ENCODE measurements around the gene MCEE.
A peak's percentile ranks its signal among the peaks of the same experiment; 100 is the strongest.
"Not testable (repeated sequence)": the region's sequence is repeated elsewhere in the genome, so short reads cannot be mapped to it uniquely, and the experiment has no call there.

Gene MCEE

DNA sequence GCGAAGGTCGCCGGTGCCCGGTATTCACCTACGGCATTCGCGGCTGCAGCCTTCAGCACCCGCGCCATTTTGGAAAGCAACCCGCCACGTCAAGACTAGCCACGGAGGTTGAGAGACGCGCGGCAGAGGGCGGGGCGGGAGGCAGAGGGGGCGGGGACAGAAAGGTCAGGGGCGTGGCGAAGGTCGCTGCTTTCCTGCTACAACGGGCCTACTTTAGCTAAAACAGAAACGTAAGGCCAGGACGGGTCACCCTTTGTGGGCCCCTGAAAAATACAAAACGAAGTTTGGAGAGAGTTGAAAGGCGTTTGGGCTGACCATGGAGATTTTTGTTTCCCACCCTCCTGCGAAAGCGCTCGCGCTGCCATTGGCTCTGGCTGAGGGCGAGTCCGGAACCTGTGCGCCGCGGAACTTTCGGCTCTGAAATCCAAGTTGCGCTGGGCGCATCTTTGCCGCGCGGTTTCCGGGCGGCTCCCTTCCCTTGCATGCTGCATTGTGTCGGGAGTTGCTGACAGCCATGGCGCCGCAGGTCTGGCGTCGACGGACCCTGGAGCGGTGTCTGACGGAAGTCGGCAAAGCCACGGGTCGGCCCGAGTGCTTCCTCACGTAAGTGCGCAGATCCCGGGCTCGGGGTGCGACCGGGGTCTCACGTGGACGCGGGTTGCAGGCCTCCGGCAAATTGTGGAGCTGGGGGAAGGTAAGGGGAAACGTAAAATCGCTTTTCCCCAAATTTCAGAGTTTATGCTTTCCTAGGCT, at the start of gene MCEE, which contains the start of gene MPHOSPH10:
Gene MCEE, minus strand, starts transcription at position 78 of the 753 bp plus-strand sequence. Its CDS starts 10 bp downstream, at position 68.
Gene MPHOSPH10, plus strand, starts transcription at position 483 of the 753 bp plus-strand sequence. Its CDS starts 32 bp downstream, at position 515.
- peak; percentile 87 for DNase-seq

DNA sequence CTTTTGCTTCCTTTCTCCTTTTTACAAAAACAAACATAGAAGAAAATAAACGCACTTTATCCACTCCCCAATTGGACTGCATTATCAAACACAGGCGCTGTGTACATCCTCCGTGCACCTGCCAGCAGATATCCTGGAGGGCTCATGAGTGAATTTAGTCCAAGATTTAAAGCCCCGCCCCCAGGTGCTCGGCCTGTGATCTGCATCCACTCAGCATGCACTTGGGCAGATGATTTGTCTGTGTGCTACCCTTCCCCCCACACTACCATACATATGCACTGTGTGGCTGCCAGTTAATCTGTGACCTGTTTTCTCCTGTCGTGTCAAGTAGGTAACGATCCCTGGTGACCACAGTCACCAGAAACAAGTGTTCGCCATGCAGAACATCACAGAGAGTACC, 48.8 kb upstream of the MCEE start:
- not testable (repeated sequence) for DNase-seq

DNA sequence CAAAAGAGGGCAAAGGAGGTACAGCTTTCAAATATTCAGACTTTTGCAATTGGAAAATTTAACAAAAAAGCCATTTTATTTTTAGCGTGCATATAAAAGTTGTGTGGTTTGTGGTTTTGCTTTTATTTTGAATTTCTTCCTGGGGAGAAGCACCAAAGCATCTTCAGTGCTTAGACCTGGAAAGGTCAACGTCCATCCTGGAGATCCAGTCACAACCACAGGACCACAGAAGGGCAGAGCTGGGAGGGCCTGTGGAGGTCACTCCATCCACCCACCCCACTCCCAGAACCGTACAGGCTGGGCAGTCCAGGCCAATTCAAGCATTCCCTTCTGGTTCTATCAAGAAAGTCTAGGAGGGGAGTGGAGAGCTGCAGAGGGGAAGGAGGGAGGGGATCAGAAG, 44.2 kb upstream of the MCEE start:
- no peak for DNase-seq

DNA sequence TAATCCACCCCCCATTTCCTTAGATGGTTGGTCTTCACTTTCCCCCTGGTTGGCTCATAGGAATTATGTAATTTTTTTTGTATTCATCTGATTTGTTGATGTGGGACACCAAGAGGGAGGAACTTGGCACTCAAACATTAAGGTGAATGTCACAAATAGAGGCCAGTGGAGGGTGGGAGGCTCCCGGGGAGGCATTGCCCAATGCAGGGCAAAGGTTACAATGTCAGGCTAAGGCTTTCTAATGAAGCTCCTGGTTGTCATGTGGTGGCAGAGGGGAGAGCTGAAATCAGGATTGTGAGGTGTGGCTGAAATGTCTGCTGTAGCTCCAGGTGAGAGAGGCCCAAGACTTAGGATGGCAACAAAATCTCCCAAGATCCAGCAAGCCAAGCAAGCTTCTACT, 43.1 kb upstream of the MCEE start:
- DNase-seq = no peak

DNA sequence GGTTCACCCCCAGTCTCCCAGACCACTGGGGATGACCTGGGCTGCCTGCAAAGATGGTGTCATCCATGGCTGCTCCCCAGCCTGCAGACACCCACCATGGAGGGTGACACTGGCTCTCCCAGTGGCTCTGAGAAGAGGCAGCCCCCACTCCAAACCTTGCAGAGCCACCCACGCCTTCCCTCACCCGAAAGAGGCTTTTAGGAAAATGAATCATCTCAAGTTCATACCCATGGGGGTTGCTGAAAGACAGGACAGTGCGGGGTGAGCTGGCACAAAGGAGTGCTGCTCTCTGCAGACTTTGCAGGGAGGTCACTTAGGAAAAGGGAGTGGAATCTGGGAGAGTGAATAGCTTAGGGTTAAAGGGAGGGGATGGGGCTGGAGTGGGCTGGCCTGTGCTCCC, 36.8 kb upstream of the MCEE start:
- DNase-seq = no peak

DNA sequence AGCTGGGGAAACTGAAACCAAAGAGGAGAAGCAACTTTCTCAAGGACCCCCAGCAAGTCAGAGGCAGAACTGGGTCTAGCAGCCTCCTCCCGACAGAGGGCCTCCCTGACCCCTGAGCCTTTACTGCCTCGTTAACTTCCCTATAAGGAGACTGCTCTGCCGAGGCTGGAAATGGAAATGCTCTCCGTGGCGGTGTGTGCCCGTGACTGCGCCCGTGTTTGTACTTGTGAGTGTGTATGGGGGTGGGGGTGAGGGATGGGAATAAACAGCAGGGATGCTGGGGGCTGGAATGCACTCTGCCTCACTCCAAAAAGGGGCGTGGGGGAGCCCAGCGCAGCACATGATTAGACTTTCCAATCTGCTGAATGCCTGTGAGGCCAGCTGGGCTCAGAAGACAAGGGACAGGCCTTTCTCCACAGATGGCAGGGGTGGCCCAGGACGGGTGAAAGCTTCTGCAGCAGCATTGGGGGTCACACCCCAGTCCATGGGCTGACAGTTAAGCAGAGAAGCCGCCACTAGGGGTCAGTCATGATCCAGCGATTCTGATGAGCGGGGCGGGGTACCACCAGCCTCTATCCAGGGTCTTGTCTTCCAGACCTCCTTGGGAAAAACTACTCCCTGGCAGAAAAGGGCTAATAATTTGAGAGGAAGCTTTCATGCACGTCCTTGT, 27.2 kb upstream of the MCEE start:
- peak; percentile 45 for DNase-seq

DNA sequence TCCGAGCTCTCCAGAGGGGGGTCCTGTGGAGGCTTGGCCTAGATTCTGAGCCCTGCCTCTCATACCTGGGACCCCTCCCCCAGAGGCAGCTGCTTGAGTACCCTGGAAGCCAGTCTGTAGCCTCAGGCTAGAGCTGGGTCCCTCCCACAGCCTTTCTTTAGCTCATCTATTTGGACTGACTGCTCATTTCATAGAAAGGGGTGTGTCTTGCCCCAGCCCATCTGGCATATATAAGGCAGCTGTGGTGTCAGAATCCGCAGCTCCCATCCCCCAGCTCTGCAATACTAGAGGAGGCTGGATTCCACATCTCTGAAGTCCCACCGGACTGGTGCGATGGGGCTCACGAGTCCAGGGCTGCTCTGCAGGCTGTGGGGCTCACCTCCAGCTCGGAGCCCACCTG, 26.5 kb upstream of the MCEE start:
- DNase-seq = no peak

DNA sequence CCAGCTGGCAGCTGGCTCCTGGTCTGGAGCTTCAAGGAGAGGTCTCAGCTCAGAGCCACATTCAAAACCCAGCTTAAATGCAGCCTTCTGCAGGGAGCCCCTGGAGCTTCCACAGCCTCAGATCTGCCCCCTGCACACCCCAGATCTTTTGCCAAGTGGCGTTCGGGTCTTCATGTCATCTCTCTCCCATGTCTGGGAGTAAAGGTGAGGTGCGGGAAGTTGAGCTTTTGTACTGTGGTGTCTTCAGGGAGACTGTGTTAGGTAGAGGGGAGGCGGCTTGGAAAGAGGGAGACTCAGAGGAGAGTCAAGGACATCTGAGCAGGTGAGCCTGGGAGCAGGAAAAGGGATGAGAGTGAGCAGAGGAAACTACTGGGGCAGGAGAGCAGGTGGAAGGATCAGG, 25.8 kb upstream of the MCEE start:
- no peak for DNase-seq

DNA sequence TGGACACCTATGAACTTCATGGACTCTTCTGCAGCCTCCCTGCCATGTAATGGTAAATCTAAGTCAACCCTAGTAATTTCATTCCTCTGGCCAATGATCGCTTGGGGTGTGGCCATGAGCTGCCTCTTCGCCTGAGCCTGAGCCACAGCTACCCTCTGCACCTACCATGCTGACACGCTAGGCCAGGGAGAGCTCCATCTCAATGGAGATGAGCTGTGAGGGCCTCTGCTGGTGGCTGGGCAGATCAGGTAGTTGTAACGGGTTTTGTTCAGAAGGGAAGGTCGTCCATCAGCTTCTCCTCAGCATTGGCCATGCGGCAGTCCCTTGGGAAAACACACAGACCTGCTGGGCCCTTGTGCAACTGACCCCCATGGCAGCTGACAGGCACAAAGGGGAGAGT, 24.8 kb upstream of the MCEE start:
- no peak for DNase-seq

- no peak for DNase-seq
Observed at GRCh38 chr2:71154279-71154678, 24.2 kb upstream of the MCEE start.

DNA sequence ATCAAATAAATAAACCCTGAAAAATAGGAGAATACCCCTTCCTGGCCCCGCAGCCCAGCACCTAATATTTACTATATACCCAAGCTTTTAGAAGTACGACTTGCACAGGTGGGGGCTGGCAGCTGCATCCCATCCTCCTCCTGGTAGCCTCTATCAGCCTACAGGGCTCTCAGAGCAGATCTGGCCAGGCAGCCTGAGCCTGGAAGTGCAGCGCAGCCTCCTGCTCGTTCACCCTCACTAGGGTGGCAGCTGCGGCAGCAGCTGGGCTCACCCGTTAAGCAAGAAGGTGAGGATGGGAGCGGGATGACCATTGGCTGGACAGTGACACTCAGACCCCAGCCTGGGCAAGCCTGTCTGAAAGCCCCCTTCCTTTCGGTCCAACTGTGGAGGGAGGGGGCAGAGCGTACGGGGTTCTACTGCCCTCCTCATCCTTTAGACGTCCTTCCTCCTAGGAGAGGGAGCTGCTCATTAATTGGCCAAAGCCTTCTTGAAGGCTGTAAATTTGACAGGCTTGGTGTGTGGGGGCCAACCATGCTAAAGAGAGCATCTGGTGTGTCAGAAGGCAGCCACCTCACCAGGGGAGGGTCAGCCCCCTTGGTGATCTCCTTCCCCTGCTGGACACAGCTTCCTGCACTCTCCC, 23.7 kb upstream of the MCEE start:
- DNase-seq = no peak

GRCh38 chr2:71151620-71152019, 21.6 kb upstream of the MCEE start:
- DNase-seq = no peak

DNA sequence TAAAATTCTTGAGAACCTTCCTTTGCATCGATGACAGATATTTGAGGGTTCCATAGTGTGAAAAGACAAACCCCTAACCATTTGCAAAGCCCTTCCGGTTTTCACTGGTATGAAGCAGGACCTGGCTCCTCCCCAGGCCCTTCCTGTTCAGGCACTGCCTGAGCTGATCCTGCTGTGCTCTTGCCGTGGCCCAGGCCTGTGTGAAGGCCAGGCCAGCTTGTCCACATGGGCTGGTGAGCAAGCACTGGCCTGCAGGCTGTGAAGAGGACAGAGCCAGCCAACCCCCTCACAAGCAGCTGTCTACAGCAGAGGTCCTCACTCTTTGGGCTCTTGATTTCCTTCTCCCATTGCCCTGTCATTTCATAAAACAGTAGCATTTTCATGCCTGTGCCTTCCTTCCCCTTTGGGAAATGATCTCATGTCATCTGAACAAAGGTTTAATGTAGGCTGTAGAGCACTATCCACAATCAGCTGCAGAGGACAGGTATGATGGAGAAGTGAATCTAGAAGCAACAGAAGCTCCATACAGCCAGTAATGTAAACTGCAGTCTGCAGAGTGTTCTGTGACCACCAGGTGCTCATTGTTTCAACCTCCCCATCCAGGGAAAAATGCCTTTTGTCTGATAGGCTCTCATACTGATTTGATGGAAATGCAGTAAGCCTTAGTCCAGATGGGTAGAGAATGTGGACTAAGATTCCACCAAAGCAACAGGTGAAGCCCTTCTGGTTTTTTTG, 20.2 kb upstream of the MCEE start:
- DNase-seq = no peak

- DNase-seq = no peak
Observed at GRCh38 chr2:71148506-71149063, 18.6 kb upstream of the MCEE start.

DNA sequence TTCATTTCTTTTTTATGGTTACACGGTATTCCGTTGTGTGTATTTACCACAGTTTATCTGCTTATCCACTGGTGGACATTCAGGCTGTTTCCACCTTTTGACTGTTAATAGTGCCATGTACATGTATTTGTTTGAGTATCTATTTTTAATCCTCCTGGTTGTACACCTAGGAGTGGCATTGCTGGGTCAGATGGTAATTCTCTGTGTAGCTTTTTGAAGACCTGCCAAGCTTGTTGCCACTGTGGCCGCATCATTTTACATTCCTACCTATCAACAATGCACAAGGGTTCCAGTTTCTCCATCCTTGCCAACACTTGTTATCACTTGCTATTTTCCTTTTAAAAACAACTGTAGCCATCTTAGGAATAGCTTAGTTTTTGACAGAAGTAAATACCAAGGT, 13.8 kb upstream of the MCEE start:
- DNase-seq = no peak

- no peak for DNase-seq
Observed at GRCh38 chr2:71136174-71136573, 6.1 kb upstream of the MCEE start.

DNA sequence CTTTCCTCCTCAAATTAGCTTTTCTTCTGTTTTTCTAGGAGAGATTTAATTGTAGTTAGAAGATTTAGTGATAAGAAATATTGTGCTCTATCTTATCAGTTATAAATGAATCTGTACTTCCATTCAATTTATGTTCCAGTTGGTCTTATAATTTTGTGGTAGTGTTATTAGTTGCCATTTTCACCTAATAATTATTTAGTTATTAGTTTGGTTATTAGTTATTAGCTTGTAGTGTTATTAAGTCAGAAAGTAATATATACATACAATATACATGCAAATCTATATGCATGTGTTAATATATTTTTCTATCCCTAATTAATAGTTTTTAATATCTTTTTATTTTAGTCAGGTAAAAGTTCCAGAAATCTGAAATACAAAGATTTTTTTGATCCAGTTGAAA, 3.6 kb upstream of the MCEE start:
- DNase-seq = no peak

GRCh38 chr2:71131387-71132166, 1.5 kb upstream of the MCEE start:
- DNase-seq = not testable (repeated sequence)

DNA sequence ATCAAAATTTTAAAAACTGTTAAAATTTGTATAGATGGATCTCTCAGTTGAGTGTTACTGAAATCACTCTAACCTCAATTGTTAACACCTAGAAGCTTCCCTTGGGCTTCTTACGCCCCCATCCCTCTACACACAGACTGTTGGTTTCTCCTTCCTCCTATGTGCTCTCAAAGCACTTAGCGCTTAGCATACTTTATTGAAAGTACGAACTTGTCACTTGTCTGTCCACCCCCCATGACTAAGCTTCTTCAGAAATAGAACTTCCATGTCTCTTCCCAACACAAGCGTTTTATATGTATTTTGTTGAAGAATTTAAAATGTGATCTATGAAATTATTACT, 846 bp upstream of the MCEE start:
- DNase-seq = no peak

- no peak for DNase-seq
Observed at GRCh38 chr2:71129902-71130151, 202 bp downstream of the MCEE start.

GRCh38 chr2:71129114-71129901, 721 bp downstream of the MCEE start:
- no peak for DNase-seq

GRCh38 chr2:71126957-71127356, 3.1 kb downstream of the MCEE start:
- no peak for DNase-seq

Data from stimulated activated naive CD4-positive, alpha-beta T cell treated with Interleukin-2 at 50 U/mL for 16 hours (primary cell).